ENCODE results near the gene MAD2L1BP.
A peak's percentile ranks its signal among the peaks of the same experiment; 100 is the strongest.

The MAD2L1BP gene

DNA sequence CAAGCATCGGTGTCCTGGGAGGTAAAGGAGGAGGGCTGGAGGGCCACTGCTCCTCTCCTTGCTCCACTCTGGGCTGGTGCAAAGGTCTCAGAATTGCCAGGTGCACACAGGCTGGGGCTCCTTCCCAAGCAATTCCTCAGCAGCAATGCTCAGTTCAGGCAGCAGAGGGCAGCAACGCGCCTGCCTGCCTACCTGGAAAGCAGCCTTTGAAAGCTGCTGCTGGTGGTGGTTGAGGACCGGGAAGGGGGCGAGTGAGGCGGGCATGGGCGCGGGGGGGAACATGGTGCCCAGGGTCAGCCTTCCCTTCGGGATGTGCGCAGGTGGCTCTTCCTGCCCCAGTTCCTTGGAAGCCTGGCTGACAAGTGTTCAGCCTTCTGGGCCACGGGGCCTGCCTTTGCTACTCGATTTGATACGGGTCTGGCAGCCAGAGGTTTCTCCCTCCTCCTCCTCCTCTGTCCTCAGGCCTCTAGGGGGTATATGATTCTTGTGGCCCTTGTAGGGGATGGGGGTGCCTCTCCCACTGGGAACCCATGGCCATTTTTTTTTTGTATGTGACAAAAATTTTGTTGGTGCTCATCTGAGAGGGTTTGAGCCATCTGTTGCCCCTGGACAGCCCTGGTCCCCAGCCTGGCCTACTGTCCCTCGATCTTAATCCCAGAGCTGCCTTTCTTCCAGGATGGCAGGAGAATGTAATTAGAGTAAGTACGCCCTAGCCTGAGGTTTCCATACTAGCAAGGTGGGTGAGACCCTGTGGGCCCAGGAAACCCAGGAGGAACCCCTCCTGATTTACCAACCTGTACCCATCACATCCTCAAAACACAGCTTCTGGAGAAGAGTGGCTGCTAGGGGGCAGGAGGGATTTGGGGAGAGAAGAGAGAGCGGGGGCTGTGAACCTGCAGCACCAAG is 31.9 kb downstream of the MAD2L1BP start:
- peak; percentile 74 to 81 (median 75) for DNase-seq

DNA sequence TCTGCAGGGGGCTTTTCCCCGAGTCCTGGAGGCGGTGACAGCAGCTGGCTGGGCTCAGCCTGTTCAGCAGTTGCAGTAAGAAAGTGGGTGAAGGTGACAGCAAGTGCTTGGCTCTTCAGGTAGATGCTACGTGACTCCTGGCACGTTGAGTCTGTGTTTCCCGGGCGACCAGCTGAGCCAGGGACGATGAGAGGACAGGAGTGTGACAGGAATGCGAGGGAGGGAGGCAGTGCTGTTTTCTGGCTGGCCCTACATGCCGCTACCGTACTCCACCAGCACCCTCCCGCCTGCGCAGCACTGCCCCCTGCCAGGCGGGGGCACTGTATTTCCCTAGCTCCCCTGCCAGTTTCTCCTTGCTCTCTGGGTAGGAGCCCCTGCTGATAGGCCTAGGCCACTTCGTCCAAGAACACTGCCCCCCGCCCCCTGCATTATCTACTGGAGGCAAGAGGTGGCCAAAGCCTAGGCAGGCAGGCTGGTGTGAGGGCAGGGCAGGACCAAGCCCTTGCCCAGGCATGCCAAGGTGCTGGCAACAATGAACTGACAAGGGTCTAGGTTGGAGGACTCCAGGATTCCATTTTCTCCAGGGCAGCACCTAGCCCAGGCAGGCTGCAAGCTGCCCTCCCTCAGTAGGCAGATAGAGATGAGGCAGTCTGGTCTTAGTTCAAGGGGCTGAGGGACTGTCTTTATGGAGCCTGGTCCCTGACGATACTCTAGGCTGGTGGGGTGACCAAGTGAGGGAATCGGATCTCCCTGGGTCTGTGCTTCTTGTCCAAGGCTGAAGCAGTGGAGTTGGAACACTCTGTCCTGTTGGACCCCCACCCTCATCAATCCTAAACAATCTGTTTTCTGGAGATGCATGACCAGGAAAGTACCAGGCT is 32.8 kb downstream of the MAD2L1BP start:
- peak; percentile 61 to 73 (median 62) for DNase-seq

DNA sequence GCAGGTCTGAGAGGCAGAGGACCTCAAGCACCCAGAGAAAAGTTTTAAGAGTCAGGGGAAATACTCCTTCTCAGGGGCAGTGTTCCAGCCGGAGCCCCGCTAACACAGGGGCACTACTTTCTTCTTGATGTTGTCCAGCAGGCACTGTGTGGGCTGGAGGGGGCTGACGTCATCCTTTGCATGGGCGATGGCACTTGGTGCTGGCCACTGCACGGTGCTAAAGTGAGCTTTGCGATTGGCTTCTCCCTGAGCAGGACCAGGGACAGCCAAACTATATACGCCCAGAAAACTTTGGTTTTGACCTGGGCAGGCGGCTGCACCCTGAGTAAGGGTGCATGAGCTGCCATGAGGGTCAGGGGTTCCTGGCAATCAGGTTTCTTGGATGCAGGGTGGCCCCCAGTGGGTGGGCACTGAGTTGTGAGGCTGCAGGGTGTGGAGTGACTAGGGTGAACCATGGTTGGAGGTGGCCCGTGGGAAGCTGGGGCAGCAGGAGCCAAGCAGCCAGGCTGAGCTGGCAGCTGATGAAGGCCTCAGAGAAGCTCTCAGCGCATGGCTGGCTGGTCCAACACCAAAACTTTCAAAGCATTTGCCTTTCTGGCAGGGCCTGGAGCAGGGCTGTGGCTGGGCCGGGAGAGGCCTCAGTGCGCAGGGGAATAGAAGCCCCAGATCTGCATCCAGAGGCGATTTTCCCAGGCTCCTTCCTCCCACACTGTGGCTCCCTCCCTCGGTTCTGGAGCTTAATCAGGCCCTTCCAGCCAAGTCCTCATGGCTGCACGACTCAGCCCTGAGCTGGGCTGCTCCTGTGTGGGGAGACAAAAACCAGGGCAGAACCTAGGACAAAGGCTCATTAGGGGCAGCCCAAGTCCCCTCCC is 33.6 kb downstream of the MAD2L1BP start:
- DNase-seq, result peak; percentile 25 to 39 (median 34)

DNA sequence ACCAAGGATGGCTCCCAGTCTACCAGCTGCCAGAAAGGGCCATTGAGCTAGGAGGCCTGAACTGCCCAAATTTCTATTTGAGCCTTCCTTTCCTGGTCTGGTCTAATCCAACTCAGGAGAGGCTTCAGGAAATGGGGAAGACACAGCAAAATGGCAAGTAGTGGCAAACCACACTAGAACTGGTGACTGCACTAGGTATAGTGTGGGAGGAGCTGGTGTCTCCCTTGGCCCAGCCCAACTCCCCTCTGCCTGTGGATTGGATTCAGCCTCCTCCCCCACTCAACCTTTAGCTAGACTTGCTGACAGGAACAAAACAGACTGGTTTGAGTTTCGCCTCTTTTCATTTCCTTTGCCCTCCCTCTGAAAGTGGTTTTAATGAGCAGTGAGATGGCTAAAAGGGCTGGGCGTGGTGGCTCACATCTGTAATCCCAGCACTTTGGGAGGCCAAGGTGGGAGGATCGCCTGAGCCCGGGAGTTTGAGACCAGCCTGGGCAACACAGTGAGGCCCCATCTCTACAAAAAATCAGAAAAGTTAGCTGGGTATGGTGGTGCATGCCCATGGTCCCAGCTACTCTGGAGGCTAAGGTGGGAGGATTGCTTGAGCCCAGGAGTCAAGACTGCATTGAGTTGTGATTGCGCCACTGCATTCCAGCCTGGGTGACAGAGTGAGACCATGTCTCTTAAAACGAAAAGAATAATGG is 34.4 kb downstream of the MAD2L1BP start:
- DNase-seq, result peak; percentile 14 to 31 (median 15)

DNA sequence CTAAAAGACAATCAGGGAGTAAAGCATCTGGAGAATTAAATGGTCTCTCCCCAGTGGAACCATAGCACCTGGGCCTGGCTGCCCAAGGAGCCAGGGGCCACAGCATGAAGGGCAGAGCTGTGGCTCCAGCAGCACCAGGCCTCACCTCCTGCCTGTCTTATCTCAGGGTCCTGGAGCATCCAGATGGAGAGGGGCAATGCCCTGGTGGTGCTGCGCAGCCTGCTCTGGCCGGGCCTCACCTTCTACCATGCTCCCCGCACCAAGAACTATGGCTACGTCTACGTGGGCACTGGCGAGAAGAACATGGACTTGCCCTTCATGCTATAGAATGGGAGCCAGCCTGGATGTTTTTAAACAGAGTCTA is 35.0 kb downstream of the MAD2L1BP start:
- DNase-seq, result no peak

DNA sequence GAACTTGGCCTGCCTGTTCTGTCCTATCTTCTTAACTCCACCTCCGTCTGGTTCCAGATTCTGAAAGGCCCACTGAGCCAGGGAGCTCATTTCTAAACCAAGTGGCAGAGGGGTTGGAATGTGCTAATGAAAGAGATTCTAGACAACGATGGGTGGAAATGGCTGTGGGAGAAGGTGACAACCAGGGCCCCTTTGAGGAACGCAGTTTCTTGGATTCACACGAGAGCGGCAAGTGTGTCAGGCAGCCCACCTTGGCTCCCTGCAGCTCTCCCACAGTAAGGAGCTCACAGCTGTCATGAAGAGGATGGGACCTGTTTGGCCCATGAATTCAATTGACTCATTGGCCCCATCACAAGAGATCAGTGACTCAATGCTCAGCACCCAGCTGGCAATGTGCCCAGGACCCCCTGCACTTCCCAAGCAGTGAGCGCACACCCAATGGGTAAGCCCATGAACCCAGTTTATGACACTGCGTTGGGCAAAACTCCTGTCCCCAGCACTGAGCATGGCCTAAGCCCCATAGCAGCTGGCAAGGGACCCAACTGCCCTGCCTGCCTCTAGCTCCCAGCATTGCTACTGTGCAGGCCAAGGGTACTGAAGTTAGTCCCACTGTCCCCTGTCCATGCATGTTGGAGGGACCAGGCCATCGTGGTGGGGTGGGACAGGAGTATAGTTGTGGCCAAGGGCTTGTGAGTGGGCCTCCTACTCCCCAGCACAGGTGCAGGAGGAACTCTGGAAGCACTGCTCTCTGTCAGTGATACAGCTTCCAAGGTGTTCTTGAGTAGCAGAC is 35.6 kb downstream of the MAD2L1BP start:
- DNase-seq, result no peak

DNA sequence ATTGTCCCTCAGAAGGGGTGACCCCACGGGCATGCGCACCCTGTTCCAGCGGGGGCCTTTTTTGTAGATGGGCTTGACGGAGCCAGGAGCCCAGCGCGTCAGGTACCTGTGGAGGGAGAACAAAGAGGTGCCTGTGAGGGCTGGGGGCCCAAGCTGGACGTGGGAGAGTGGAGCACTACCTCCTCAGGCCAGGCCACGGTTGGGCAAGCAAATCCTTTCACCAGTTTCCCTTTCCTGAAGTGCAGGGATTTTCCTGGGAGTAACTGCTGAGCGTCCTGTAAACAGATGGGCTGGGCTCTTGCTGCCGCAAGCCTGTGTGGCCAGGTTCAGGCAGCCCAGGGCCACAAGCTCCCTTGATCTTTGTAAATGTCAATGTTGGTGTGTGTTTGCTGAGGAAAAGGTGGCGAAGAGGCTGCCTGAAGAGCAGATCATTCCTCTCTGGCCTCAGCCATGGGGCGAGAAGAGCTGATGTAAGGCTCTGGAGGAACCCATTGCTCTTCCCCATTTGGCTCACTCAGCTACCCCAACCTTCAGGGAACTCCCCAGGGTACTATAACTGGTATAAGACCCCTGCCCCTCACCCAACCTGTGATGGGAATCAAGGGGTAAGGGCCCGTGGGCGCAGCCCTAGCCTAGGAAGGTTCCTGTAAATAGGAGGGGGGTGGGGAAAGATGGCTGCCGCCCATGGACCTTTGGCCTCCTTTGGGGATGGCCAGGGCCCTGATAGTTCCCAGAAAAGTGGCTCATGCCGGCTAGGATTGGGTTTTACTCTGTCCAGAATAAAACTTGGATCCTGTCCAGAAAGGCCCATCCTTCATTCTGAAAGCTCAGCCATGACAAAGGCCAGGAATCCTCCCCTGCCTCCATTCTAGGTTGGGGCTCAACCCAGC is 36.4 kb downstream of the MAD2L1BP start:
- peak in 1 of 3 donors; percentile 38 for DNase-seq

DNA sequence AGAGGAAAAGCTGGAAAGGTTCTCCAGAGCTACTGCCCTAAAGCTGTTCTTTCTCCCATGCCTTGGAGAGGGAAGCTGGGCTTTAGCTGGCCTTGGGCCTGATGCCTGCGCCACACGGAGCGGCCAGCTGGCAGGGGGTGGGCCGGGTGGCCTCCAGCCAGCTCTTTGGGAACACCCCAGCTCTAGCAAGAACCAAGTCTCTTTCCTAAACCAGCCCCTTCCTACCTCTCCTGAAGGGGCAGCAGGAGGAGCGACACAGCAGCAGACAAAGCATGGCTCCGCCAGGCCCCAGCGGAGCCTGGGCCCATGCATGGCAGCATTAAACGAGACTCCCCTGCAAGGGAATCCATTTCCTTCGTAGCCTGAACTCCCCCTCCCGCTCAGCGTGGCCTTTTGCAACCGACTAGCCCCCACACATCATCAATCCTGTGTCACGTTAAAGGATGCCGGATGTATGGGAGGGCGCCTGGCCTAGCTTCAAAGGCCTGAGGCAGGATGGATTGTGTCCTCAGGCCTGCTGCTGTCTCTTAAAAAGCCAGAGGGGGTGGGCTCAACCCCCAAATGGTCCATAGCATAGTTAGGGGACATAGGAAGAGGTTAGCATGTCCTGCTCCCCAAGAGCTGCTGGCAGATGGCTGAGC is 37.9 kb downstream of the MAD2L1BP start:
- DNase-seq, result no peak

DNA sequence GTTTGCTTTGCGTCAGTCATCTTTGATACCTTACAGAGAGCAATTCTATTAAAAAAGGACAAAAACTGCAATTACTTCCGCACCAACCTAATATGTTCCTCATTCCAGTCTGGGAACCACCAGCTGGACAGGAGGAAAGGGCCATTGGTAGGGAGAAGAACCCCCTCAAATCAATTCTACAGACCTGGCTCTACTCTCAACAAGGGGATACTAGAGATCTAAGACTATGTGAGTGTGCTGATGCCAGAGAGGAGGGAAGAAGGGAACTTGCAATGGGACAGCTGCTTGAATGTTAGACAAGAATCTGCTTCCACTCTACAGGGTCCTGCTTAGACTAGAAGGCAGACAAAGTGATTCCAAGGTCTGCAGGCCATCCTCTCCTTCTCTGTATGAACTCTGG is 38.7 kb downstream of the MAD2L1BP start:
- no peak for DNase-seq

DNA sequence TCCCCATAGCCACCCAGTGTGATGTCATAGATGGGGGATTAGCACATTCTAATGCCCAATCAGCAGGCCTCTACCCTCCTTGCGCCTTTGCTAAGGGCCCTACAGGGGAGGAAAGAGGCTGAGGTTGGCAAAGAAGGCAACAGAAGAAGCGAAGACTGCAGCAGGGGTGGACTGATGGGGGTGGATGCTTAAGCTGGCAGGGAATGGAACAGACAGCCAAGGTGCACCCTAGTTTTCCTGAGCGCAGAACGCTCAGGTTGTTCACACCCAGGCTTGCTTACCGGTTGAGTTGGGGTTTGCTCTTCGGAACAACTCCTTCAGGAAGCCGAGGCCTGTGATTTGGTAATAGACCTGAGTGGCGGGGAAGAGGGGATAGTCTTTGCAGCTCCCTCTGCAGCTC is 39.3 kb downstream of the MAD2L1BP start:
- no peak for DNase-seq

DNA sequence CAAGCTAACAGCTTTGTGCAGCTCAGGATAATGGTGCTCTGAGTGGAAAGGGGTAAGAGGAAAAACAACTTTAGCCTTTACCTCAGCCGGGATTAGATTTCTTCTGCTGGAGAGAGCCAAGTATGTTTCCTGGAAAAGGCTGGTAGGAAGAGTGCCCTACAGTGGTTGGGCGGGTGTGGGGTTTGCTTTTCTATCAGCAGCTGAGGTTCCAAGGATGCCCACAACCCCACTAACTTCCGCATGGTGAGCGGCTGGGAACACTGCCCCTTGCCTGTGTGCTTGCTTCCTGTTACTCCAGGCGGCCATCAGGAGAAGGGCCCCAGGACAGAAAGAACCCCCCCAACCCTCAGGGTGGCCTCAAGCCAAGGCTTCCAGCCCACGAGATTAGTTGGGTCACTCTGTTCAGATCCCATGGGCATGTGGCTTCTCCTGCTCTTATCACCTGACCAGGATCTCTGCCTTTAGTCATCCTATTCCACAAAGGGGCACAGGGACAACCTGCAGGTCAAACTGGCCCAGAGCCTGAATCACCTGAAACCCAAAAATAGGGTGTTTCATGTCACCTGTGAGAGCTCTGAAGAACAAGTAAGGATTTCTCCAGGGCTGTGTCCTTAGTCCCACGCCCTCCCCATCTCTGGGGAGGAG is 41.4 kb downstream of the MAD2L1BP start:
- DNase-seq, result no peak

DNA sequence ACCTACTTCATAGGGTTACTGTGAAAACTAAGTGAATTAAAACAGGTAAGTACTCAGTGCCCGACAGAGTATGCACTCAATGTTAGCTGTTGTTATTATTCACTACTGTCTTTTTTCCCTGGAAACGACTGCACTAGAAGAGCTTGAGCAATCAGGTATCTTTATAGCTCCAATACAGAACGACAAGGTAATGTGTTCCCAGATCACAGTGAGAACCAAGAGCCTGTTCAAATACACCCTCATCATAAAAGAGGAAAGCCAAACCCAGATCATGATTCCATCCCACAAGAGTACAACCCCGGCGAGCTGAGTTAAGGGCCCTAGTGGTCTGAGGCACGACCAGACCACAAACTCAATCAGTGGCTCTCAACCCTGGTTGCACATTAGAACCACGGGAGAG is 42.1 kb downstream of the MAD2L1BP start:
- no peak for DNase-seq

DNA sequence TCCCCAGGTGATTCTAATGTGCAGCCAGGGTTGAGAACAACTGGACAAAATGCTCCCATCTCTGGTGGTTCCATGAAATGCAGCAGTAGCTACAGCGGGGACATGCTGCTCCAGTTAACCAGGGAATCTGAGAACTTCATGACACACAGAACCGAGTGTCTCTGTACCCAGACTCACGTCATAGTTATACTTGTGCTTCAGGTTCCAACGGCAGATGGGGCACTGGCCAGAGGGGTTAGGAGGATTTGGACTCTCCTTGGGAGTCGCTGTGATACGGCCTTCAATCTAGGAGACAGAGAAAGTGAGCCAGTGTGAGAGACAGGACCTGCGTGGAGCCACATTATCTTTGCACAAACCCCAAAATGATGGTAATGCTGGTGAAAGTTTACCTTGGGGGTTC is 42.7 kb downstream of the MAD2L1BP start:
- no peak for DNase-seq

DNA sequence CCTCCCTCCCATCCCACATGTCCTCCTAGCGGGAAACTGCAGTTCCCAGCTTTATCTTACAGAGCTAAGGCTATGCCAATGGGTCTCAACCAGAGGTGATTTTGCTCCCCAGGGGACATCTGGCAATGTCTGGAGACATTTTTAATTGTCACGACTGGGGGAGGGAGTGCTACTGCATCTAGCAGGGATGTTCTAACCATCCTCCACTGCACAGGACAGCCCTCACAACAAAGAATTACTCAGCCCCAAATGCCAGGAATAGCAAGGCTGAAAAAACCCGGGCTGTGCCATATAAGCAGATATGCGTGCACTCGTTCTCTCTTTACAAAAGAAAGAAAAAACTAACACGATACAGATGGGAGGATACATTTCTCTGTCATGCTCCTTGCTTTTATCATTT is 43.4 kb downstream of the MAD2L1BP start:
- no peak for DNase-seq

DNA sequence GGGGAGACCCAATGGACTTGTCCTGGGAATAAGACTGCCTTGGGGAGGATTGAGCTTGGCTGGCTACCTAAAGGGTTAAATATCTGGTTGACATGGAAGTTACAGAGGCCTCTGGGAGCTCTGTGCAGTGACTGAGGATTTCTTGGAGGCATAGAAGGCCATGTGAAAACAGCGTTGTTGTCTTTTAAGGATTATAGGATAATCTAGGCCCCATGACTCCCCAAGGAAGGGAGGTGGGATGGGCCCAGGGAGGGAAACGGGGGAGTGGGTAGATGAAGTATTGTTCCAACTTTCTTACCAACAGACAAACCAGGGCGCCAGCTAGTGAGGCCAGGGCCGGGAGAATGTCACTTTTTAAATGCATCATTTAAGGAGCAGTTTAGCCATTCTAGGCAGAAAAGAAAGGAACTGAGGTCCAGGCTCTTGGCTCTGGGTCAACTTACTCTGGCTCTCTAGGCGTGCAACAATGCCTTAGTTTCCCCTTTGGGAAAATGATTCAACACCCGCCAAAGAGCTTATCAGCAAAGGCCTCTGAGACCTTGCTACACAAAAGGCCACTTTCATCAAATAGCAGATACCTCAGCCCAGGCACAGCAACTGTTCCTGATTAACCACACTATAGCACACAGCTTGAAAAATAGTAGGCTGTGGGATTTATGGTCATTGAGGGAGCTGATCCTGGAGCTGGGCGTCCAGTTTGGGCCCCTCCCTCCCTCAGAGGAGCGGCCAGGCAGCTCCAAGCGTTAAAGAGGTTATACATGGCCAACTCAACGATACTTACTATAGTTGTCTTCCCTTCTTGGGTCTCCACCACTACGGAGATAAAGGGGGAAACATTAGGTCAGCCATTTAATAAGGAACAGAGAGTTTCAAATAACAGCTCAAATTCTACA is 44.9 kb downstream of the MAD2L1BP start:
- no peak for DNase-seq

DNA sequence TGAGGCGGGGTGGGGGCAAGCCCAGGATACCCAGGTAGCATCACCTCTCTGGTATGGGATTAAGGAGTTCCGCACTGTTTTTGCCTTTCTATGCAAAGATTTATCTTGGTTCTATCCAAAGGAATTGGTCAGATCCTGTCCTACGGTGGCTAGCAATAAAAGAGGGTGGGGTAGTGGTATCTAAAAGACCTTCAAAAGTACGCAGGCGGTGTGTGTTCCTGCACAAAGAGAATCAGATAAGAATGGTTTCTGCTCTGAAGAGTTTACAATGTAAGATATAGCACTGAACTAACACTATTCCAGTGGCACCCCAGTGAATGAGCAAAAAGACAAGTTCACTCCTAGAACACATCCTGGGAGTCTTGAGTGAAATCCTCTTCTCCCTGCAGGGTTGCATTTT is 45.7 kb downstream of the MAD2L1BP start:
- DNase-seq, result no peak

DNA sequence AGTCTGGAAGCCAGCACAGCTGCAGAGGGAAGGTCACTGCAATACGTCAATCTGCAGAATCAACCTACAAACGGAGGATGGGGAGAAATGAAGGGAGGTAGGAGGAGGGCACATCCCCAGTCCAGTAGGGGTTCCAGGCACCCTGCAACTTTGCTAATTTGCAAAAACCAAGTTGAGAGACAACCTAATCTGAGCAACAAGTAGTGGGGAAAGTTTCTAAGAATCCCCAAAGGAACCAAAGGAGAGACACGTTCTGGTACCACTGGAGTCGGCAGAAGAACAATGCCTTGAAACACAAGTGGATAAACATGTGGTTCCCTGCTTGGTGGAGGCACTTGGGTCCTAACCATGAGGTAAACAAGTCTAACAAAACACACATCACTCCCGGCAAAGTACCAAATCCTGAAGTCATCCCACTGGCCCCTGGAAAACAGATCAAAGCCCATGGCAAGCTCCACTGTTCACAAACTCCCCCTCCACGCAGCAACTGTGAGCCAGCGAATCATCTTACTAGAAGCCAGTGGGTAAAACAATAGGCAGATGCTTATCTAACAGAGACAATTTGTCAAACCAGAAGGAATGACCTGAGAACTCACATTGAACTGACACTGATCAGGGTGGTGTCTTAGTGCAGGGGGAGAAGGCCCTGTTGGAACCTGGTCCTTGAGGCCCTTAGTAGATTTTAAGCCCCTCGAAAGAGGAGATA is 47.2 kb downstream of the MAD2L1BP start:
- DNase-seq, result no peak

Measured in suppressor macrophage treated with lipopolysaccharide for 1 hour (primary cell).